Measurements from ENCODE around the gene DARS1.
"Not testable (repeated sequence)": the region's sequence is repeated elsewhere in the genome, so short reads cannot be mapped to it uniquely, and the experiment has no call there.

DARS1 gene

GRCh38 chr2:135893374-135893794, 92.0 kb downstream of the DARS1 start:
- Histone ChIP-seq H4K12ac (ENCODE audit: low read depth, low read length) (no peak overlapping the region), H3K4ac (ENCODE audit: low read depth, low read length) (no peak overlapping the region), H3K9me3 (ENCODE audit: insufficient read depth, low read depth, low read length) (no peaks in the 10 kb centered on the region), H2BK12ac (ENCODE audit: low read length) (no peak overlapping the region), H2AFZ (ENCODE audit: insufficient read depth, low read length, poor library complexity) (no peak overlapping the region), H3K14ac (ENCODE audit: low read length) (no peak overlapping the region), H3K4me3 (ENCODE audit: low read depth, low read length) (no peak overlapping the region), H4K8ac (ENCODE audit: low read depth, low read length) (no peak overlapping the region), H3K27me3 (ENCODE audit: insufficient read depth, low read length) (no peaks in the 10 kb centered on the region), H3K79me2 (ENCODE audit: control insufficient read depth, insufficient read depth, low read length, poor library complexity) (no peaks in the 10 kb centered on the region), H3K27ac (ENCODE audit: low read depth, low read length) (no peak overlapping the region), H2BK5ac (ENCODE audit: low read depth, low read length, poor library complexity) (no peak overlapping the region), H4K91ac (ENCODE audit: low read depth, low read length) (no peak overlapping the region), H3K4me2 (ENCODE audit: low read length) (no peak overlapping the region), H2BK120ac (ENCODE audit: insufficient read depth, low read length, poor library complexity) (no peak overlapping the region), H2AK5ac (ENCODE audit: low read length) (no peak overlapping the region), H3K4me1 (ENCODE audit: control insufficient read depth in 1 of 2, insufficient read depth in 2 of 2, low read length in 2 of 2) (no peaks in the 10 kb centered on the region), H3K9ac (ENCODE audit: low read length) (no peak overlapping the region), H3K36me3 (ENCODE audit: control insufficient read depth in 1 of 2, insufficient read depth in 2 of 2, low read length in 2 of 2) (no peaks in the 10 kb centered on the region), H3K23ac (ENCODE audit: low read length) (no peak overlapping the region), H3K18ac (ENCODE audit: low read length) (no peak overlapping the region), H3K79me1 (ENCODE audit: low read length) (no peaks in the 10 kb centered on the region)
- WGBS (ENCODE audit: extremely low coverage, insufficient coverage, insufficient read length), result no CpG with 5 or more reads among the region's 2 CpGs
- DNase-seq, result no peak

GRCh38 chr2:135890835-135891234, 94.6 kb downstream of the DARS1 start:
- no peak overlapping the region for H3K4ac ChIP-seq (ENCODE audit: low read depth, low read length)
- H2AK5ac ChIP-seq (ENCODE audit: low read length), result no peak overlapping the region
- no peak overlapping the region for H2BK12ac ChIP-seq (ENCODE audit: low read length)
- H3K14ac ChIP-seq (ENCODE audit: low read length), result no peak overlapping the region
- H3K18ac ChIP-seq (ENCODE audit: low read length), result no peak overlapping the region
- no peak overlapping the region for H4K8ac ChIP-seq (ENCODE audit: low read depth, low read length)
- H3K27ac ChIP-seq (ENCODE audit: low read depth, low read length), result no peak overlapping the region
- no peaks in the 10 kb centered on the region for H3K27me3 ChIP-seq (ENCODE audit: insufficient read depth, low read length)
- H3K36me3 ChIP-seq (ENCODE audit: control insufficient read depth in 1 of 2, insufficient read depth in 2 of 2, low read length in 2 of 2), result no peaks in the 10 kb centered on the region
- H3K9ac ChIP-seq (ENCODE audit: low read length), result no peak overlapping the region
- H2AFZ ChIP-seq (ENCODE audit: insufficient read depth, low read length, poor library complexity), result no peak overlapping the region
- H2BK120ac ChIP-seq (ENCODE audit: insufficient read depth, low read length, poor library complexity), result no peak overlapping the region
- H4K12ac ChIP-seq (ENCODE audit: low read depth, low read length), result no peak overlapping the region
- H3K4me3 ChIP-seq (ENCODE audit: low read depth, low read length), result no peak overlapping the region
- no peak overlapping the region for H3K23ac ChIP-seq (ENCODE audit: low read length)
- no peak for DNase-seq
- no CpG with 5 or more reads among the region's 6 CpGs for WGBS (ENCODE audit: extremely low coverage, insufficient coverage, insufficient read length)
- no peaks in the 10 kb centered on the region for H3K79me1 ChIP-seq (ENCODE audit: low read length)
- no peaks in the 10 kb centered on the region for H3K79me2 ChIP-seq (ENCODE audit: control insufficient read depth, insufficient read depth, low read length, poor library complexity)
- H3K4me2 ChIP-seq (ENCODE audit: low read length), result no peak overlapping the region
- H3K9me3 ChIP-seq (ENCODE audit: insufficient read depth, low read depth, low read length), result no peaks in the 10 kb centered on the region
- no peak overlapping the region for H2BK5ac ChIP-seq (ENCODE audit: low read depth, low read length, poor library complexity)
- no peak overlapping the region for H4K91ac ChIP-seq (ENCODE audit: low read depth, low read length)
- H3K4me1 ChIP-seq (ENCODE audit: control insufficient read depth in 1 of 2, insufficient read depth in 2 of 2, low read length in 2 of 2), result no peaks in the 10 kb centered on the region

DNA sequence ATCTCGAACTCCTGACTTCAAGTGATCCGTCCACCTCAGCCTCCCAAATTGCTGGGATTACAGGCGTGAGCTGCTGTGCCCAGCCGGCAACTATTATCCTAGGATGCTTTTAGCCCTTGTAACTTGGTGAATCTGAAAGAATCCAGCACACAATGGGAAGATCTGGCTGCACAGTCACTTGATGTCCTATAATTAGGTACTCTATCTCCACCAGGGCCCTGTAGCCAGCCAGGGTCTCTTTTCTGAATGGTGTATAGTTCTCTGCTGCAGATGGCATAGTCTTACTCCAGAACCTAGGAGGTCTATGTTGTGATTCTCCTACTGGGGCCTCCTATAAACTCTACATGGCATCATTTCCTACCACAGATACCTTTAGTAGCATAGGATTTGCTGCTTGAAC, 95.3 kb downstream of the DARS1 start:
- Histone ChIP-seq H3K9me3 (ENCODE audit: insufficient read depth, low read depth, low read length) (no peaks in the 10 kb centered on the region), H2BK120ac (ENCODE audit: insufficient read depth, low read length, poor library complexity) (no peak overlapping the region)
- WGBS (ENCODE audit: extremely low coverage, insufficient coverage, insufficient read length), result no CpG with 5 or more reads among the region's 4 CpGs

DNA sequence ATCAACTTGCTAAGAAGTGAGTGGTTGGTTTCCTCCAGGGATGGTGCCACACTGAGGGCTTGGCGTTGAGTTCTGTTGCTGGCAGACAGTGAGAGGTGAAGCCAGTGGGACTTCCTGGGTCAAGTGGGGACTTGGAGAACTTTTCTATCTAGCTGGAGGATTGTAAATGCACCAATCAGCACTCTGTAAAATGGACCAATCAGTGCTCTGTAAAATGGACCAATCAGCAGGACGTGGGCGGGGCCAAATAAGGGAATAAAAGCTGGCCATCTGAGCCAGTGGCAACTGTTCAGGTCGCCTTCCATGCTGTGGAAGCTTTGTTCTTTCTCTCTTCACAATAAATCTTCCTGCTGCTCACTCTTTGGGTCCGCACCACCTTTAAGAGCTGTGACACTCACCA, 96.8 kb downstream of the DARS1 start:
- not testable (repeated sequence) for H3K9me3 ChIP-seq (ENCODE audit: insufficient read depth, low read depth, low read length); H3K4me3 ChIP-seq (ENCODE audit: low read depth, low read length); H2AK5ac ChIP-seq (ENCODE audit: low read length); H3K79me1 ChIP-seq (ENCODE audit: low read length); H3K4me2 ChIP-seq (ENCODE audit: low read length); H2BK120ac ChIP-seq (ENCODE audit: insufficient read depth, low read length, poor library complexity); H4K12ac ChIP-seq (ENCODE audit: low read depth, low read length); H3K4me1 ChIP-seq (ENCODE audit: control insufficient read depth in 1 of 2, insufficient read depth in 2 of 2, low read length in 2 of 2); H3K27me3 ChIP-seq (ENCODE audit: insufficient read depth, low read length); H3K23ac ChIP-seq (ENCODE audit: low read length); H3K18ac ChIP-seq (ENCODE audit: low read length); H2AFZ ChIP-seq (ENCODE audit: insufficient read depth, low read length, poor library complexity); H4K8ac ChIP-seq (ENCODE audit: low read depth, low read length); H2BK12ac ChIP-seq (ENCODE audit: low read length); H3K14ac ChIP-seq (ENCODE audit: low read length); DNase-seq; H2BK5ac ChIP-seq (ENCODE audit: low read depth, low read length, poor library complexity); H3K4ac ChIP-seq (ENCODE audit: low read depth, low read length); H3K36me3 ChIP-seq (ENCODE audit: control insufficient read depth in 1 of 2, insufficient read depth in 2 of 2, low read length in 2 of 2); H3K79me2 ChIP-seq (ENCODE audit: control insufficient read depth, insufficient read depth, low read length, poor library complexity); H3K9ac ChIP-seq (ENCODE audit: low read length); H4K91ac ChIP-seq (ENCODE audit: low read depth, low read length); H3K27ac ChIP-seq (ENCODE audit: low read depth, low read length)
- no CpG with 5 or more reads among the region's 5 CpGs for whole genome bisulfite sequencing (ENCODE audit: extremely low coverage, insufficient coverage, insufficient read length)

More for the DNA sequence above, 95.3 kb downstream of the DARS1 start:
- H3K4me2 ChIP-seq (ENCODE audit: low read length), result no peak overlapping the region
- no peak overlapping the region for H2BK5ac ChIP-seq (ENCODE audit: low read depth, low read length, poor library complexity)
- H3K18ac ChIP-seq (ENCODE audit: low read length), result no peak overlapping the region
- no peak overlapping the region for H3K14ac ChIP-seq (ENCODE audit: low read length)
- H2AFZ ChIP-seq (ENCODE audit: insufficient read depth, low read length, poor library complexity), result no peak overlapping the region
- no peak for DNase-seq
- H3K4me3 ChIP-seq (ENCODE audit: low read depth, low read length), result no peak overlapping the region
- no peaks in the 10 kb centered on the region for H3K79me2 ChIP-seq (ENCODE audit: control insufficient read depth, insufficient read depth, low read length, poor library complexity)
- H4K91ac ChIP-seq (ENCODE audit: low read depth, low read length), result no peak overlapping the region
- no peak overlapping the region for H3K27ac ChIP-seq (ENCODE audit: low read depth, low read length)
- no peak overlapping the region for H3K9ac ChIP-seq (ENCODE audit: low read length)
- no peaks in the 10 kb centered on the region for H3K4me1 ChIP-seq (ENCODE audit: control insufficient read depth in 1 of 2, insufficient read depth in 2 of 2, low read length in 2 of 2)
- H3K27me3 ChIP-seq (ENCODE audit: insufficient read depth, low read length), result no peaks in the 10 kb centered on the region
- no peak overlapping the region for H2BK12ac ChIP-seq (ENCODE audit: low read length)
- no peaks in the 10 kb centered on the region for H3K79me1 ChIP-seq (ENCODE audit: low read length)
- no peak overlapping the region for H4K8ac ChIP-seq (ENCODE audit: low read depth, low read length)
- H3K23ac ChIP-seq (ENCODE audit: low read length), result no peak overlapping the region
- no peak overlapping the region for H2AK5ac ChIP-seq (ENCODE audit: low read length)
- H3K4ac ChIP-seq (ENCODE audit: low read depth, low read length), result no peak overlapping the region
- H4K12ac ChIP-seq (ENCODE audit: low read depth, low read length), result no peak overlapping the region
- H3K36me3 ChIP-seq (ENCODE audit: control insufficient read depth in 1 of 2, insufficient read depth in 2 of 2, low read length in 2 of 2), result no peaks in the 10 kb centered on the region
